GM19372 (cell line): Measurements from ENCODE around the gene ZNF213.

Experiments used
- ATAC-seq: cut with Tn5 transposase; IDR thresholded peaks from one replicate; pipeline ENCODE4 v1.9.1; 2021; ENCODE audit warnings: mild to moderate bottlenecking, low read depth, moderate library complexity; ENCODE audit not compliant: unreplicated experiment

Gene ZNF213

GRCh38 chr16:3099732-3100499, 34.9 kb upstream of the ZNF213 start:
- peak; percentile 72 for ATAC-seq

DNA sequence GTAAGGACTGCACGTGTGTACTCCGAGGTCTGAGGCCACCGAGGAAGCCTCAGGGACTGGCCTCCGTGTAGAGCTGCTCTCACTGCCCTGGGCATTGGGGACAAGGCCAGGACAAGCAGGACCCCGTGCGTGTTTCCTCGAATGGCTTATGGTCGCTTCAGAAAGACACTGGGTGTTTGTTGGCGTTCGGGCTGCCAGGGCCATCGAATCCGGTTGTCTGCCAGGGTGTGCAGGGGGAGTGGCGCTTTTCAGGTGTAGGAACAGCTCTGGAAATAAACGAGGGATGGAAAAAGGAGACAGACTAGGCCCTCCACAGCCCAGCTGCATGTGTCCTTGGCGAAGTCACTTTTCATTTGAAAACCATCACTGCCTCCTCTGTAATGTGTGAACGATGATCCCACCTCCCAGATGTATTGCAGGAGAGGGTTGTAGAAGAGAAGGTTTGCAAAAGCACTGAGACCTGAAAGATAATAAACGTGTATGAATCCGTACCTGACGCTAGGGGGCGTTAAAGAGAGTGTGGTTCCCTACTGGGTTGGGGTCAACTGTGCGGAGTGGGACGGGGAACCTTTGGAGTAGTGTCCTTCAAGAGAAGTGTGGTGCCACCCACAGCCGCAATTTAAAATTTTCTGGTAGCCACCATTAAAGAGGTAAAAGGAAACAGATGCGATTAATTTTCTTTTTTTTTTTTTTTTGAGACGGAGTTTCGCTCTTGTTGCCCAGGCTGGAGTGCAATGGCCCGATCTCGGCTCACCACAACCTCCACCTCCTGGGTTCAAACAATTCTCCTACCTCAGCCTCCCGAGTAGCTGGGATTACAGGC, 33.6 kb upstream of the ZNF213 start:
- no peak for ATAC-seq

DNA sequence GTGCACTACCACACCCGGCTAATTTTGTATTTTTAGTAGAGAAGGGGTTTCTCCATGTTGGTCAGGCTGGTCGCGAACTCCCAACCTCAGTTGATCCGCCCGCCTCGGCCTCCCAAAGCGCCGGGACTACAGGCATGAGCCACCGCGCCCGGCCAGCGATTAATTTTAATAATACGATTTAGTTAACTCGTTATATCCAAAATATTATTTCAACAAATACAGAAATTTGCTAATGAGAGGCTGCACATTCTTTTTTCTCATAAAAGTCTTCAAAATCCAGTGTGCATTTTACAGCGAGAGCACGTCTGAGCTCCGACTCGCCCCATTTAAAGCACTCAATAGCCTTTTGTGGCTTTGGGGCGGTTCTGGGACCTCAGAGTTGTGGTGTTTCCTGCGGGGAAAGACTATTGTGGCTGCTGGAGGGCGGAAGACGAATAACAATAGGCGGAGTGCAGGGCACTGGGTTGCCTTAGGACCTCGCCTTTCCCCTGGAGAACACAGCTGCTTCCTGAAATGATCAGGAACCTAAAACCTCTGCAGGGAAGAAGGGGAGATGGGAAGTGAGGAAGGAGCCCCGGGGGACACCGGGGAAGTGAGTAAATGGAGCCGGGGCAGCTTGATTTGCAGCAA, 32.9 kb upstream of the ZNF213 start:
- ATAC-seq = no peak

GRCh38 chr16:3106205-3106928, 28.5 kb upstream of the ZNF213 start:
- ATAC-seq = peak; percentile 85

- no peak for ATAC-seq
Measured at GRCh38 chr16:3112058-3112880, 22.6 kb upstream of the ZNF213 start, which contains the start of gene ZNF205. Gene ZNF205 (plus strand): TSS chr16:3112586. CDS start chr16:3113431, 845 bp downstream.

DNA sequence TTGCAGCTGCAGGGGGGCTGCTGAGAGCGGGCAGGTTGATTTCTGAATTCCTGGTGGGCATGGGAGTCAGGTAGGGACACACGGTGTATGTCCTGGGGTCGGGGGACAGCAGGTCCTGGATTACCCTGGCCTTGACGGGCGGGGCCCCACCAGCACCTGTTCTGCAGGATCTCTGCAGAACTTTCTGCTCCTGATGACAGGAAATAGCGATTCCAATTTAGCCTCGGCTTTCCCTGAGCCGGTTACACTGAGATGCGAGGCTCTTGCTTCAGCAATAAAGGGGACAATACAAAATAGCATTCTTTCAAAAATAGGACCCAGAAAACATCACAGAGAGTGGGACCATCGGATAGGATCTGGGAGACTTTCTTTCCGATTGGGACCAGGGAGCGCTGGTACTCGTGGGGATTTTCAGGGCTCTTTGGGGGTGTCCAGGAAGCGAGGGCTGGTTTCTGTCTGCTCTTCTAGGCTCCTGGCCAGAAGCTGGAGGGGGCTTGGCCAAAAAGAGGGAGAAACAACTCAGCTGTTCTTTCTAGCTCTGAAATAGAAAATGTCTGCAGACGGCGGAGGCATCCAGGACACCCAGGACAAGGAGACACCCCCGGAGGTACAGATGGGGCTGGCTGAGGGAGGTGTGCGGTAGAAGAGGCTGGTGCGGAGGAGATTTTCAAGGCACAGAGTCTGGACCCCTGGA, 21.8 kb upstream of the ZNF213 start:
- ATAC-seq = no peak

DNA sequence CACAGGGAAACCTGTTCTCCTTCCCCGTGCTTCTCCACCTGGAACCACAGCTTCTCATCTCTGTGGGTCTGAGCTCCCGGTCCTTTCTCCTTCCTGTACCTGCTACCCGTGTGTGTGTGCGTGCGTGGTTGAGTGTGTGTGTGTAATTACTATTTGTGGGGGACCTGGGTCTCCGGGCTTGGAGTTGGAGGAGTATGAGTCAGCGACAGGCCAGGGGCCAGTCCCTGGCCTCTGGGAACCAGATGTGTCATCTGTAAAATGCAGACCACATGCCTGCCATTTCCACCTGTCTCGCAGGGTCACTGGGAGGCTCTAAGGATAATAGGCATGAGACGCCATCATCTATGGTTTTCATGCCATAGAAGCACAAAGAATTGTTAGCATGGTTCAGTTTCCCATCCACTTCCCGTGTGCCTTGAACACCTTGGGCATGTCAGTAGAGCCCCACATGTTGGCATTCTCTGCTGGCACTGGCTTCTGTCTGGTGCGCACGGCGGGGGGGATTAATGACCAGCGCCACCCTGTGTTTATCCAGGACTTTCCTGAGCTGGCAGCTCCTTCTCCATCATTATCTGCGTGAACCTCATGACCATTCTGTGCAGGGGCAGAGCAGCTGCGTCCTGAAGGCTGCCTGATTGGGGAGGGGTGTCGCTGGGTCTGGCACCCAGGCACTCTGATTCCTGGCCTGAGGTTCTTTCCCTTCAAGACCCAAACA, 20.9 kb upstream of the ZNF213 start:
- ATAC-seq = no peak

DNA sequence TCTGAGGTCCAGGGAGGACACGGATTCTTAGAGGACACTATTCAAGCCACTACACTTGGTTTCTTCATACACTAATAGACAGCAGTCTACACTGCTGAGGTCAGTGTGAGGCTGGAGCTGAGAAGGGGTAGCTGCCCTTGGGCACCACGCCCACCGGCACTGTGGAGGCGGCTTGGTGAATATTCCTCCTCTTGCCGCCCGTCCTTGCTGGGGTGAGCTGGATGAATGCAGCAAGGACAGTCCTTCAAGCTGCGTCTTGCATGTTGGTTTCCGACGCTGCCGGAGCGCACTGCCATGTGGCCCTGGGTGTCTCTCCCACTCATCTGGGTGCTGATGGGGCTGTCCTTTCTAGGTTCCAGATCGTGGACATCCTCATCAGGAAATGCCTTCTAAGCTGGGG, 19.8 kb upstream of the ZNF213 start:
- ATAC-seq = no peak

- no peak for ATAC-seq
Measured at GRCh38 chr16:3115561-3115960, 19.3 kb upstream of the ZNF213 start.

GRCh38 chr16:3118204-3118790, 16.5 kb upstream of the ZNF213 start:
- no peak for ATAC-seq

GRCh38 chr16:3118846-3119245, 16.0 kb upstream of the ZNF213 start:
- ATAC-seq = no peak

DNA sequence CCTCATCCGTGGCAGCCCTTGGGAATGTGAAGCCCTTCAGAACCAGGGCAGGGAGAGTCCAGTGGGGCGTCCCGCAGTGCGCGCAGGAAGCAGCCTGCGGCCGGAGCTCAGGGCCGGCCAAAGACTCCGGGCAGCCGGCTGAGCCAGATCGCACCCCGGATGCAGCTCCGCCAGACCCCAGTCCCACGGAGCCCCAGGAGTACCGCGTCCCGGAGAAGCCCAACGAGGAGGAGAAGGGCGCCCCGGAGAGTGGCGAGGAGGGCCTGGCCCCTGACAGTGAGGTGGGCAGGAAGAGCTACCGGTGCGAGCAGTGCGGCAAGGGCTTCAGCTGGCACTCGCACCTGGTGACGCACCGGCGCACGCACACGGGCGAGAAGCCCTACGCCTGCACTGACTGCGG, 15.5 kb upstream of the ZNF213 start:
- no peak for ATAC-seq

DNA sequence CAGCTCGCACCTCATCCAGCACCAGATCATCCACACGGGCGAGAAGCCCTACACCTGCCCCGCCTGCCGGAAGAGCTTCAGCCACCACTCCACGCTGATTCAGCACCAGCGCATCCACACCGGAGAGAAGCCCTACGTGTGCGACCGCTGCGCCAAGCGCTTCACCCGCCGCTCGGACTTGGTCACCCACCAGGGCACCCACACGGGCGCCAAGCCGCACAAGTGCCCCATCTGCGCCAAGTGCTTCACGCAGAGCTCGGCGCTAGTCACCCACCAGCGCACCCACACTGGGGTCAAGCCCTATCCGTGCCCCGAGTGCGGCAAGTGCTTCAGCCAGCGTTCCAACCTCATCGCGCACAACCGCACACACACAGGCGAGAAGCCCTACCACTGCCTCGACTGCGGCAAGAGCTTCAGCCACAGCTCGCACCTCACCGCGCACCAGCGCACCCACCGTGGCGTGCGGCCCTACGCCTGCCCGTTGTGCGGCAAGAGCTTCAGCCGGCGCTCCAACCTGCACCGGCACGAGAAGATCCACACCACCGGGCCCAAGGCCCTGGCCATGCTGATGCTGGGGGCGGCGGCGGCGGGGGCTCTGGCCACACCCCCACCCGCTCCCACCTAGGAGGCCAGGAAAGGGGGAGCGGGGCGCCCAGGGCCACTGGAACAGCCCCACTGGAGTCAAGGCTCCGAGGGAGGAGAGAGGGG, 15.0 kb upstream of the ZNF213 start:
- no peak for ATAC-seq

DNA sequence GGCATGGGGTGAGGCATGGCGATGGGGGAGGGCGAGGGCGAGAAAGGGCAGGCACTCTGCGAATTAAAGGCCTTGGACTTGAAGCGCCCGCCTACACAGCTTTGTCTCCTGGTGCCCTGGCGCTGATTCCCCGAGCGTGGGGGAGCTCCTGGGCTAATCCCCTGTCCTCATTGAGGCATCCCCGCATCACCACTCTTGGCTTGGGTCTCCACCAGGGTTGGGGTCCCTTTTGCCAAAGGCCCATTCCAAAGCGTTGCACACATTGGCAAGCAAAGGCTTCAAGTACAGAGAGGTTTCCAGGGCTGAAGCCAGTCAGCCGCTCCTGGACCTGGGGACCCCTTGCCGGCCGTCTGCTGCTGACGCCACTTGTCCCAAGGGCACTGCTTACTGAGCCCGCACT, 14.4 kb upstream of the ZNF213 start:
- no peak for ATAC-seq

DNA sequence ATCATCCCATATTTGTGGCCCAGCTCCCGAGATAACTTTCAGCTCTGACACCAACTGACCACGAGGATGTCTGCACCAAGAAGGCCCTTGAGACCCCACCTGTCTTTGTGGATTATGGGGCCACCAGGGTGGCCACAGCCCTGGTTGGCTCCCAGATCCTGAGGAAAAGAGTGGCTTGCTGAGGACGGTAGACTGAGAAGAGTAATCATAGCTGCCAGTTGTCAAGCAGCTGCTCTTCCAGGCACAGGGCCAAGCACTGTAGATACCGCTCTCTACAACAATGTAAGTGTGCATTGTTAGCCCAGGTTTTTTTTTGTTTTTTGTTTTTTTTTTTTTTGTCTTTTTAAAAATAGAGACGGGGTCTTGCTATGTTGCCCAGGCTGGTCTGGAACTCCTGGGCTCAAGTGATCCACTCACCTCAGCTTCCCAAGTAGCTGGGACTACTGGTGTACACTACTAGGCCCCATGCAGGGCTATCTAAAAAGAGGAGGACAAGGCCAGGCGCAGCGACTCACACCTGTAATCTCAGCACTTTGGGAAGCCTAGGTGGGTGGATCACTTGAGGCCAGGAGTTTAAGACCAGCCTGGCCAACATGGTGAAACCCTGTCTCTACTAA, 12.9 kb upstream of the ZNF213 start:
- ATAC-seq = no peak

DNA sequence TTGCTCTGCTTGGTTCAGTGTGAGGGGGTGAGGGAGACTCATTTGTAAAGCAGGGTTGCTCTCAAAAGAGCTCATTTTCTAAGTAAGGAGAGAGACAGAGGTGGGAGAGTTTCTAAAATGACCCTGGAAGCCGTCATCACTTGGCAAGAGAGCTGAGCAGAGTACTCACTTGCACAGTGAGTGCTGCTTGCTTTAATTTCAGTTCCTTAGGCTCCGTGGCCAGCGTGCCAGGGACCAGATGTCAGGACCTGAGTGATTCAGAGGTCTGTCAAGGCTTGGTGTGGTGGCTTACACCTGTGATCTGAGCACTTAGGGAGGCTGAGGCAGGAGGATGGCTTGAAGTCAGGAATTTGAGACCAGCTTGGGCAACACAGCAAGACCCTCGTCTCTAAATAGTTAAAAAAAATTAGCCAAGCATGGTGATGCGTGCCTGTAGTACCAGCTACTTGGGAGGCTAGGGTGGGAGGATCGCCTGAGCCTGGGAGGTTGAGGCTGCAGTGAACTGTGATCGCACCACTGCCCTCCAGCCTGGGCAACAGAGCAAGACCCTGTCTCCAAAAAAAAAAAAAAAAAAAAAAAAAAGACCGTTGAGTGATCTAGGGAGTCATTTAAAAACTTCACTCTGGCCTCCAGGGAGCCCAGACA, 11.8 kb upstream of the ZNF213 start:
- ATAC-seq = no peak
